GM12865 (cell line): ENCODE results near the gene KNDC1.
"Not testable (repeated sequence)": the region's sequence is repeated elsewhere in the genome, so short reads cannot be mapped to it uniquely, and the experiment has no call there.

Experiments used
- DNase-seq: peaks from one replicate; pipeline ENCODE4 v3.0.0; 2010; ENCODE audit warnings: low read depth
- H3K4me3 ChIP-seq: 2 replicates; pipeline ENCODE4 v1.5.1; 2011; ENCODE audit warnings: mild to moderate bottlenecking, low read depth, low read length, control low read depth
- CTCF ChIP-seq: IDR thresholded peaks from 2 replicates; pipeline ENCODE4 v1.5.1; 2011; ENCODE audit warnings: low read length, control low read depth, low read depth, inconsistent platforms; ENCODE audit not compliant: insufficient read depth; ENCODE audit errors: missing control alignments

The KNDC1 gene

GRCh38 chr10:133216776-133217175, 56.8 kb downstream of the KNDC1 start:
- DNase-seq, result no peak
- no peak overlapping the region for H3K4me3 ChIP-seq
- no peak for TF ChIP-seq CTCF

GRCh38 chr10:133217800-133218589, 58.0 kb downstream of the KNDC1 start:
- TF ChIP-seq CTCF, result no peak
- no peak for DNase-seq
- H3K4me3 ChIP-seq, result no peak overlapping the region

GRCh38 chr10:133218891-133219290, 58.9 kb downstream of the KNDC1 start:
- no peak overlapping the region for H3K4me3 ChIP-seq
- DNase-seq, result no peak
- TF ChIP-seq CTCF, result no peak

- no peak for DNase-seq
- H3K4me3 ChIP-seq, result no peak overlapping the region
- TF ChIP-seq CTCF, result no peak
Observed at GRCh38 chr10:133219782-133220181, 59.8 kb downstream of the KNDC1 start.

GRCh38 chr10:133221331-133221730, 61.3 kb downstream of the KNDC1 start:
- TF ChIP-seq CTCF, result no peak
- DNase-seq, result no peak
- H3K4me3 ChIP-seq, result no peak overlapping the region

GRCh38 chr10:133221756-133222155, 61.7 kb downstream of the KNDC1 start:
- H3K4me3 ChIP-seq, DNase-seq: not testable (repeated sequence)

GRCh38 chr10:133224076-133224475, 64.1 kb downstream of the KNDC1 start:
- no peak for DNase-seq
- no peak overlapping the region for H3K4me3 ChIP-seq
- no peak for TF ChIP-seq CTCF
